LNCAP (cell line): ENCODE data around the gene HSD17B7.

Experiments used
- CTCF ChIP-seq: fragments of 450-650 bp; IDR thresholded peaks from 2 replicates; pipeline ENCODE4 v1.5.1; 2017; ENCODE audit warnings: mild to moderate bottlenecking

The HSD17B7 gene

GRCh38 chr1:162855461-162856150, 65.1 kb downstream of the HSD17B7 start:
- no peak for TF ChIP-seq CTCF

- no peak for TF ChIP-seq CTCF
Observed at GRCh38 chr1:162856260-162856659, 65.8 kb downstream of the HSD17B7 start.

- TF ChIP-seq CTCF = no peak
Observed at GRCh38 chr1:162857850-162858249, 67.3 kb downstream of the HSD17B7 start.

GRCh38 chr1:162859191-162859590, 68.7 kb downstream of the HSD17B7 start:
- TF ChIP-seq CTCF = no peak

- no peak for TF ChIP-seq CTCF
Observed at GRCh38 chr1:162861101-162861500, 70.6 kb downstream of the HSD17B7 start, which contains the start of gene CCDC190. Gene CCDC190, minus strand, starts transcription at chr1:162861175. Its CDS starts 1,529 bp downstream, at chr1:162859646.

GRCh38 chr1:162861625-162862024, 71.1 kb downstream of the HSD17B7 start:
- TF ChIP-seq CTCF = no peak
